Pulmonary artery endothelial cell (primary cell): ENCODE data around the gene PTPRN2. TPM values are rescaled to one million over a fixed set of nuclear protein-coding genes. Genes with fewer than 3 reads are reported as not detected.
"Not testable (repeated sequence)": the region's sequence is repeated elsewhere in the genome, so short reads cannot be mapped to it uniquely, and the experiment has no call there.

Source experiments
- DNase-seq: peaks from one replicate; pipeline ENCODE4 v3.0.0-alpha.2; 2011; ENCODE audit warnings: low read depth, low spot score
- total RNA-seq: library from RNA; depleted of rRNA; stranded (reverse); fragments of >200 nt; gene quantifications from 2 replicates; pipeline ENCODE4 v1.2.3, GENCODE V29; 2014

The PTPRN2 gene
- total RNA-seq, 1 donor from 2014 or later: 0.53 TPM

GRCh38 chr7:157565201-157565626, 1022.4 kb downstream of the PTPRN2 start:
- no peak for DNase-seq

GRCh38 chr7:157564517-157565177, 1023.0 kb downstream of the PTPRN2 start:
- no peak for DNase-seq

GRCh38 chr7:157563467-157564135, 1024.0 kb downstream of the PTPRN2 start:
- DNase-seq: not testable (repeated sequence)

GRCh38 chr7:157562522-157563398, 1024.9 kb downstream of the PTPRN2 start:
- DNase-seq: not testable (repeated sequence)

GRCh38 chr7:157561816-157562410, 1025.7 kb downstream of the PTPRN2 start:
- DNase-seq: no peak

- no peak for DNase-seq
These were observed 1026.2 kb downstream of the PTPRN2 start for GRCh38 chr7:157561523-157561785.

GRCh38 chr7:157560710-157561522, 1026.7 kb downstream of the PTPRN2 start:
- no peak for DNase-seq

GRCh38 chr7:157560258-157560654, 1027.4 kb downstream of the PTPRN2 start:
- DNase-seq: no peak

GRCh38 chr7:157559596-157560257, 1027.9 kb downstream of the PTPRN2 start:
- no peak for DNase-seq

GRCh38 chr7:157558875-157559595, 1028.6 kb downstream of the PTPRN2 start:
- no peak for DNase-seq

GRCh38 chr7:157558516-157558874, 1029.1 kb downstream of the PTPRN2 start:
- DNase-seq: no peak

- no peak for DNase-seq
These were observed 1029.6 kb downstream of the PTPRN2 start for GRCh38 chr7:157558061-157558460.

GRCh38 chr7:157557263-157557662, 1030.4 kb downstream of the PTPRN2 start:
- DNase-seq: no peak

GRCh38 chr7:157556642-157556944, 1031.0 kb downstream of the PTPRN2 start:
- no peak for DNase-seq

GRCh38 chr7:157555944-157556641, 1031.5 kb downstream of the PTPRN2 start:
- no peak for DNase-seq

- DNase-seq: no peak
These were observed 1032.3 kb downstream of the PTPRN2 start for GRCh38 chr7:157555313-157555712.

GRCh38 chr7:157554393-157555238, 1033.0 kb downstream of the PTPRN2 start:
- no peak for DNase-seq

GRCh38 chr7:157553256-157553655, 1034.4 kb downstream of the PTPRN2 start:
- DNase-seq: no peak
